Measurements from ENCODE around the gene MRTFB.

Gene MRTFB

GRCh38 chr16:14278749-14279148 is 207.6 kb downstream of the MRTFB start:
- Histone ChIP-seq H3K9me3 (ENCODE audit: insufficient read depth, low read depth, low read length) (no peaks in the 10 kb centered on the region), H3K4me3 (ENCODE audit: low read length) (no peak overlapping the region), H3K27ac (ENCODE audit: low read depth, low read length) (no peak overlapping the region), H3K36me3 (ENCODE audit: insufficient read depth, low read length) (no peaks in the 10 kb centered on the region), H3K9ac (ENCODE audit: low read depth, low read length) (no peak overlapping the region), H3K4me1 (ENCODE audit: insufficient read depth, low read length) (peaks cover 21% of the 10 kb centered on the region; the same call in 1 of the 2 replicates), H3K27me3 (ENCODE audit: insufficient read depth, low read length) (no peaks in the 10 kb centered on the region)
- 81% methylated on average over 2 of the region's 2 CpGs for WGBS

GRCh38 chr16:14280541-14280940 is 209.4 kb downstream of the MRTFB start:
- no peaks in the 10 kb centered on the region for H3K36me3 ChIP-seq (ENCODE audit: insufficient read depth, low read length)
- no peak overlapping the region for H3K4me3 ChIP-seq (ENCODE audit: low read length)
- H3K4me1 ChIP-seq (ENCODE audit: insufficient read depth, low read length), result peaks cover 33% of the 10 kb centered on the region
- H3K9ac ChIP-seq (ENCODE audit: low read depth, low read length), result no peak overlapping the region
- H3K27me3 ChIP-seq (ENCODE audit: insufficient read depth, low read length), result no peaks in the 10 kb centered on the region
- H3K9me3 ChIP-seq (ENCODE audit: insufficient read depth, low read depth, low read length), result no peaks in the 10 kb centered on the region
- H3K27ac ChIP-seq (ENCODE audit: low read depth, low read length), result no peak overlapping the region
- WGBS, result 82% methylated on average over 2 of the region's 2 CpGs

- WGBS, result 71% methylated on average over 7 of the region's 7 CpGs
- H3K4me3 ChIP-seq (ENCODE audit: low read length), result peak overlapping the region; percentile 82; the same call in 1 of the 2 replicates
Measured at GRCh38 chr16:14283786-14284185, 212.7 kb downstream of the MRTFB start.

GRCh38 chr16:14284371-14284770 is 213.3 kb downstream of the MRTFB start:
- WGBS, result 73% methylated on average over 5 of the region's 5 CpGs
- Histone ChIP-seq H3K9me3 (ENCODE audit: insufficient read depth, low read depth, low read length) (no peaks in the 10 kb centered on the region), H3K9ac (ENCODE audit: low read depth, low read length) (no peak overlapping the region; the same call in 1 of the 2 replicates), H3K27ac (ENCODE audit: low read depth, low read length) (no peak overlapping the region), H3K36me3 (ENCODE audit: insufficient read depth, low read length) (no peaks in the 10 kb centered on the region), H3K27me3 (ENCODE audit: insufficient read depth, low read length) (no peaks in the 10 kb centered on the region), H3K4me1 (ENCODE audit: insufficient read depth, low read length) (peaks cover 33% of the 10 kb centered on the region), H3K4me3 (ENCODE audit: low read length) (peak overlapping the region; percentile 82)

More at GRCh38 chr16:14283786-14284185, 212.7 kb downstream of the MRTFB start:
- Histone ChIP-seq H3K9ac (ENCODE audit: low read depth, low read length) (no peak overlapping the region), H3K27ac (ENCODE audit: low read depth, low read length) (peak overlapping the region; percentile 47; the same call in 1 of the 2 replicates), H3K36me3 (ENCODE audit: insufficient read depth, low read length) (no peaks in the 10 kb centered on the region), H3K4me1 (ENCODE audit: insufficient read depth, low read length) (peaks cover 33% of the 10 kb centered on the region), H3K9me3 (ENCODE audit: insufficient read depth, low read depth, low read length) (no peaks in the 10 kb centered on the region), H3K27me3 (ENCODE audit: insufficient read depth, low read length) (no peaks in the 10 kb centered on the region)

GRCh38 chr16:14284930-14285512 is 213.9 kb downstream of the MRTFB start:
- Histone ChIP-seq H3K36me3 (ENCODE audit: insufficient read depth, low read length) (no peaks in the 10 kb centered on the region), H3K9me3 (ENCODE audit: insufficient read depth, low read depth, low read length) (no peaks in the 10 kb centered on the region), H3K27me3 (ENCODE audit: insufficient read depth, low read length) (no peaks in the 10 kb centered on the region), H3K4me1 (ENCODE audit: insufficient read depth, low read length) (peaks cover 32% of the 10 kb centered on the region), H3K4me3 (ENCODE audit: low read length) (peak overlapping the region; percentile 82), H3K9ac (ENCODE audit: low read depth, low read length) (peak overlapping the region; percentile 73), H3K27ac (ENCODE audit: low read depth, low read length) (peak overlapping the region; percentile 56)
- WGBS, result 2% methylated on average over 23 of the region's 23 CpGs

GRCh38 chr16:14285513-14286367 is 214.6 kb downstream of the MRTFB start:
- WGBS, result under 1% methylated on average over 72 of the region's 72 CpGs
- Histone ChIP-seq H3K27me3 (ENCODE audit: insufficient read depth, low read length) (no peaks in the 10 kb centered on the region), H3K36me3 (ENCODE audit: insufficient read depth, low read length) (no peaks in the 10 kb centered on the region), H3K9me3 (ENCODE audit: insufficient read depth, low read depth, low read length) (no peaks in the 10 kb centered on the region), H3K9ac (ENCODE audit: low read depth, low read length) (peak overlapping the region; percentile 73), H3K4me1 (ENCODE audit: insufficient read depth, low read length) (peaks cover 25% of the 10 kb centered on the region), H3K4me3 (ENCODE audit: low read length) (peak overlapping the region; percentile 82), H3K27ac (ENCODE audit: low read depth, low read length) (peak overlapping the region; percentile 56)

- H3K4me1 ChIP-seq (ENCODE audit: insufficient read depth, low read length), result peaks cover 24% of the 10 kb centered on the region
- H3K9ac ChIP-seq (ENCODE audit: low read depth, low read length), result peak overlapping the region; percentile 34
- H3K27ac ChIP-seq (ENCODE audit: low read depth, low read length), result peak overlapping the region; percentile 36; the same call in 1 of the 2 replicates
- no peaks in the 10 kb centered on the region for H3K9me3 ChIP-seq (ENCODE audit: insufficient read depth, low read depth, low read length)
- H3K36me3 ChIP-seq (ENCODE audit: insufficient read depth, low read length), result no peaks in the 10 kb centered on the region
- peak overlapping the region; percentile 82 for H3K4me3 ChIP-seq (ENCODE audit: low read length)
- H3K27me3 ChIP-seq (ENCODE audit: insufficient read depth, low read length), result no peaks in the 10 kb centered on the region
- 12% methylated on average over 31 of the region's 31 CpGs for WGBS
Measured at GRCh38 chr16:14286368-14287230, 215.5 kb downstream of the MRTFB start.

GRCh38 chr16:14289692-14290340 is 218.7 kb downstream of the MRTFB start:
- no peaks in the 10 kb centered on the region for H3K36me3 ChIP-seq (ENCODE audit: insufficient read depth, low read length)
- 58% methylated on average over 9 of the region's 9 CpGs for WGBS
- no peak overlapping the region for H3K4me3 ChIP-seq (ENCODE audit: low read length)
- peaks cover 2% of the 10 kb centered on the region for H3K4me1 ChIP-seq (ENCODE audit: insufficient read depth, low read length)
- no peaks in the 10 kb centered on the region for H3K9me3 ChIP-seq (ENCODE audit: insufficient read depth, low read depth, low read length)
- no peak overlapping the region for H3K9ac ChIP-seq (ENCODE audit: low read depth, low read length)
- no peak overlapping the region for H3K27ac ChIP-seq (ENCODE audit: low read depth, low read length)
- H3K27me3 ChIP-seq (ENCODE audit: insufficient read depth, low read length), result no peaks in the 10 kb centered on the region

- no peaks in the 10 kb centered on the region for H3K9me3 ChIP-seq (ENCODE audit: insufficient read depth, low read depth, low read length)
- no peaks in the 10 kb centered on the region for H3K27me3 ChIP-seq (ENCODE audit: insufficient read depth, low read length)
- no peak overlapping the region for H3K4me3 ChIP-seq (ENCODE audit: low read length)
- H3K36me3 ChIP-seq (ENCODE audit: insufficient read depth, low read length), result no peaks in the 10 kb centered on the region
- 93% methylated on average over 8 of the region's 8 CpGs for WGBS
- H3K9ac ChIP-seq (ENCODE audit: low read depth, low read length), result no peak overlapping the region
- no peak overlapping the region for H3K27ac ChIP-seq (ENCODE audit: low read depth, low read length)
- H3K4me1 ChIP-seq (ENCODE audit: insufficient read depth, low read length), result no peaks in the 10 kb centered on the region
Measured at GRCh38 chr16:14291286-14291685, 220.2 kb downstream of the MRTFB start.

- 94% methylated on average over 10 of the region's 10 CpGs for WGBS
- Histone ChIP-seq H3K4me1 (ENCODE audit: insufficient read depth, low read length) (no peaks in the 10 kb centered on the region), H3K9me3 (ENCODE audit: insufficient read depth, low read depth, low read length) (no peaks in the 10 kb centered on the region), H3K4me3 (ENCODE audit: low read length) (no peak overlapping the region), H3K27ac (ENCODE audit: low read depth, low read length) (no peak overlapping the region), H3K9ac (ENCODE audit: low read depth, low read length) (no peak overlapping the region), H3K36me3 (ENCODE audit: insufficient read depth, low read length) (no peaks in the 10 kb centered on the region), H3K27me3 (ENCODE audit: insufficient read depth, low read length) (no peaks in the 10 kb centered on the region)
Measured at GRCh38 chr16:14292051-14292825, 221.1 kb downstream of the MRTFB start.

Measured in HUES64 (cell line).